A549 (cell line): Measurements from ENCODE around the gene TEX11. TPM values are rescaled to one million over a fixed set of nuclear protein-coding genes. Genes with fewer than 3 reads are reported as not detected.
A peak's percentile ranks its signal among the peaks of the same experiment; 100 is the strongest.

Experiments
- ATAC-seq, 2 experiments: fragments of 200-7000 bp in 1 of 2; fragments of >200 bp in 1 of 2; cut with Nextera tagmentation in 1 of 2; cut with Tn5 transposase in 1 of 2; 3 replicates each; pipeline versions ENCODE4 v1.8.0 to v1.9.1; 2018 to 2020; ENCODE audit warnings: mild to moderate bottlenecking in 1 of 2, moderate library complexity in 1 of 2
- CTCF ChIA-PET: fragments of 300-600 bp; sonication (Branson Sonifier 250); formaldehyde crosslinking; extraction: SDS; loops from one replicate; lab custom pipeline; 2021; ENCODE audit warnings: antibody characterized with exemption, inconsistent platforms; lab: Yijun Ruan, JAX
- POLR2A ChIA-PET: fragments of 350-600 bp; formaldehyde crosslinking; extraction: SDS; loops from one replicate; lab custom pipeline; 2021; ENCODE audit warnings: antibody characterized with exemption, inconsistent platforms; lab: Yijun Ruan, JAX
- DNase-seq, 2 experiments: peaks; one replicate each; pipeline versions ENCODE4 v3.0.0 to v3.0.0-alpha.2; 2011 to 2016; ENCODE audit warnings: low read depth in 1 of 2, low spot score in 1 of 2
- FAIRE-seq: peaks from 2 replicates; lab custom pipeline; 2011; peaks lifted over from hg19 to GRCh38; lab: Jason Lieb, UNC
- H3K27ac ChIP-seq, 2 experiments: fragments of >200 bp; sonication (Bioruptor Twin); formaldehyde crosslinking; 3 replicates each; pipeline ENCODE4 v1.5.1; 2016 to 2017
- H3K4me1 ChIP-seq: fragments of >200 bp; sonication (Bioruptor Twin); formaldehyde crosslinking; 3 replicates; pipeline ENCODE4 v1.6.1; 2016
- H3K4me2 ChIP-seq: fragments of >200 bp; sonication (Bioruptor Twin); formaldehyde crosslinking; 3 replicates; pipeline ENCODE4 v1.6.1; 2016
- H3K4me3 ChIP-seq: fragments of >200 bp; sonication (Bioruptor Twin); formaldehyde crosslinking; 3 replicates; pipeline ENCODE4 v1.5.1; 2016
- H3K9me3 ChIP-seq: fragments of >200 bp; sonication (Bioruptor Twin); formaldehyde crosslinking; 3 replicates; pipeline ENCODE4 v1.6.1; 2016
- EP300 ChIP-seq, 2 experiments: fragments of >200 bp; sonication (Bioruptor Twin); formaldehyde crosslinking; IDR thresholded peaks; 2 replicates in 1 of 2; 3 replicates in 1 of 2; pipeline ENCODE4 v1.6.1; 2016 to 2017
- ESRRA ChIP-seq: fragments of 150-350 bp; IDR thresholded peaks from 2 replicates; pipeline ENCODE4 v1.6.1; 2014; ENCODE audit warnings: mild to moderate bottlenecking, low read length, borderline replicate concordance
- HDAC2 ChIP-seq: fragments of 200-600 bp; sonication (generic); IDR thresholded peaks from 2 replicates; pipeline ENCODE4 v1.6.1; 2016
- HOXA7 ChIP-seq: fragments of 250-450 bp; sonication (Bioruptor Pico); IDR thresholded peaks from 2 replicates; pipeline ENCODE4 v1.5.0; 2020; ENCODE audit warnings: mild to moderate bottlenecking, moderate library complexity
- JUN ChIP-seq, 2 experiments: fragments of >200 bp; sonication (Bioruptor Twin); formaldehyde crosslinking; IDR thresholded peaks; 2 replicates in 1 of 2; 3 replicates in 1 of 2; pipeline ENCODE4 v1.6.1; 2016 to 2017
- KDM1A ChIP-seq: fragments of 200-600 bp; sonication (generic); IDR thresholded peaks from 2 replicates; pipeline ENCODE4 v1.6.1; 2016; ENCODE audit warnings: low read depth, mild to moderate bottlenecking
- KDM5A ChIP-seq: fragments of 200-600 bp; sonication (generic); IDR thresholded peaks from 2 replicates; pipeline ENCODE4 v1.6.1; 2016; ENCODE audit warnings: antibody characterized with exemption, mild to moderate bottlenecking
- MAFK ChIP-seq: fragments of 450-650 bp; IDR thresholded peaks from 2 replicates; pipeline ENCODE4 v1.6.1; 2014; ENCODE audit not compliant: partially characterized antibody
- NFE2L2 ChIP-seq: fragments of 150-350 bp; conservative IDR thresholded peaks from 2 replicates; pipeline ENCODE4 v1.6.1; 2014; ENCODE audit warnings: low read length
- PHF8 ChIP-seq: fragments of 200-600 bp; sonication (generic); IDR thresholded peaks from 2 replicates; pipeline ENCODE4 v1.6.1; 2016; ENCODE audit warnings: low read depth, mild to moderate bottlenecking, antibody characterized with exemption, moderate library complexity, borderline replicate concordance
- POLR2A ChIP-seq: IDR thresholded peaks from 2 replicates; pipeline ENCODE4 v1.6.1; 2012; ENCODE audit warnings: mild to moderate bottlenecking, low read length
- POLR2AphosphoS2 ChIP-seq: conservative IDR thresholded peaks from 2 replicates; pipeline ENCODE4 v1.6.1; 2012; ENCODE audit warnings: low read length, improper control_type of control experiment, inconsistent platforms
- RCOR1 ChIP-seq: fragments of 150-350 bp; IDR thresholded peaks from 2 replicates; pipeline ENCODE4 v1.6.1; 2014; ENCODE audit warnings: antibody characterized with exemption, low read length, low read depth
- ZFP36 ChIP-seq: fragments of 450-650 bp; IDR thresholded peaks from 2 replicates; pipeline ENCODE4 v1.6.1; 2014; ENCODE audit warnings: borderline replicate concordance; ENCODE audit not compliant: partially characterized antibody
- WGBS: methylation state at CpG from one replicate; pipeline ENCODE4 v1.1.6; 2017; ENCODE audit errors: missing lambda C conversion rate; 5-methylcytosine and 5-hydroxymethylcytosine counted together
- polyA plus RNA-seq, 4 experiments: library from polyadenylated mRNA; depleted of rRNA in 3 of 4; stranded (reverse); fragments of >200 nt; fragmentation: RNase III in 1 of 4; extraction: RNeasy Plus Mini Kit Qiagen cat#74134 plus additional on column Dnase treatment in 1 of 4; gene quantifications; 2 replicates in 3 of 4; 3 replicates in 1 of 4; pipeline ENCODE4 v1.2.3, GENCODE V29; 2011 to 2017
- TF ChIP-seq, protein P1 (sequence below): fragments of >200 bp; sonication (Bioruptor Twin); formaldehyde crosslinking; IDR thresholded peaks from 2 replicates; pipeline ENCODE4 v1.6.1; 2016
- TF ChIP-seq, protein P2 (sequence below): fragments of 250-450 bp; sonication (Bioruptor Pico); IDR thresholded peaks from 2 replicates; pipeline ENCODE4 v1.5.0; 2021; ENCODE audit warnings: mild to moderate bottlenecking, moderate library complexity, borderline replicate concordance
- TF ChIP-seq, protein P3 (sequence below): fragments of 450-650 bp; IDR thresholded peaks from 2 replicates; pipeline ENCODE4 v1.6.1; 2014; ENCODE audit warnings: antibody characterized with exemption

Gene TEX11
- polyA plus RNA-seq, 2 of the 4 experiments (the other 2 are of a cell fraction), result not detected

DNA sequence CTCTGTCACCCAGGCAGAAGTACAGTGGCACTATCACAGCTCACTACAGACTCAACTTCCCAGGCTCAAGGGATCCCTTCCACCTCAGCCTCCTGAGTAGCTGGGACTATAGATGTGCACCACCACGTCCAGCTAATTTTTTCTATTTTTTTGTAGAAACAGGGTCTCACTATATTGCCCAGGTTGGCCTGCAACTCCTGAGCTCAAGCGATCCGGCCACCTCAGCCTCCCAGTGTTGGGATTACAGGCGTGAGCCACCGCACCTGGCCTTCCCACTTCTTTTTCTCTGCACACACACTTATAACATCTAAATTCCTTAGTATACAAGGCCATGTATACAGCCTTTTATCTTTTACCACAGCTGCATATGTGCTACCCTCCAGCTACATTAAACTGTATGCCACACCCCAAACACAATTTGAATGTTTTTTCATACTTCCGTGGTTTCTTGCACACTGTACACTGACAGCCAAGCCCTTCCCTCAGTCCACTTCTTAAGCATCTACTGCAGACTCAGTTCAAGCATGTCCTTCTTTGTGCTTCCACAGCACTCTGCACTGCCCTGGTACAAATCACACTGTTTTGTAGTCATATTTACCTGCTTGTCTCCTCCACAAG lies 15.9 kb upstream of the TEX11 start:
- Histone ChIP-seq H3K27ac (no peak overlapping the region), H3K4me1 (no peaks in the 10 kb centered on the region), H3K4me3 (no peak overlapping the region), H3K9me3 (no peaks in the 10 kb centered on the region), H3K4me2 (no peak overlapping the region)
- WGBS, result 51% methylated on average over 6 of the region's 6 CpGs
- FAIRE-seq, result no peak
- no peak for ATAC-seq
- ChIA-PET POLR2A (no interaction called here), CTCF (no interaction called here)
- no peak for DNase-seq
- TF ChIP-seq HDAC2, result no peak
- no peak for TF ChIP-seq EP300 (IDR thresholded peaks at IDR 0.05)
- no peak for TF ChIP-seq POLR2AphosphoS2
- no peak for TF ChIP-seq KDM5A
- TF ChIP-seq, protein P1, sequence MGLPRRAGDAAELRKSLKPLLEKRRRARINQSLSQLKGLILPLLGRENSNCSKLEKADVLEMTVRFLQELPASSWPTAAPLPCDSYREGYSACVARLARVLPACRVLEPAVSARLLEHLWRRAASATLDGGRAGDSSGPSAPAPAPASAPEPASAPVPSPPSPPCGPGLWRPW, result no peak

DNA sequence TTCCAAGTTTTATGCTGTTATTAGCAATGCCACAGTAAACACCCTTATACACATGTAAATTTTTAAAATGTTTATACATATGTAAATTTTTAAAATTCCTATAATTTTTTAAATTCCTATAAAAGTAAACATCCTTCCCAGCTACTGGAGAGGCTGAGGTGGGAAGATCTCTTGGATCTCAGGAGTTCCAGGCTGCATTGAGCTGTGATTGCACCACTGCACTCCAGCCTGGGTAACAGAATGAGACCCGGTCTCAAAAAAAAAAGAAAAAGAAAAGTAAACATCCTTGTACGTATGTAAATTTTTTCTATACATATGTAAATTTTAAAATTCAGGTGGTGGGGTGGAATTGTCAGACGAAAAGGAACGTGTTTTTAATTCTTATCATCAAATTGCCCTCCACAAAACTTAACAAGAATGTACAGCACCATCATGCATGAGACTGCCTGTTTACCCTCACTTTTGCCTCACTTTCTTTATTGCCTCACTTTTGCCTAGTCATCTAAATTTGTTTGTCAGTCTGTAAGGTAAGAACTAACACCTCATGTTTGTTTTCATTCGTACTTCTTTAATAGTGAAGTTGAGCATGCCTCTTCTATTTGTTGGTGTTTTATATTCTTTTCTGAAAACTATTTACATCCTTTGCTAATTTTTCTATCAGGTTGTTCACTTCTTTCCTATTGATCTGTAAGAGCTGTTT lies 14.4 kb upstream of the TEX11 start:
- TF ChIP-seq MAFK, result peak; percentile 78
- TF ChIP-seq ZFP36, result no peak
- WGBS, result 20% methylated on average over 5 of the region's 5 CpGs
- DNase-seq, result no peak
- Histone ChIP-seq H3K4me1 (no peaks in the 10 kb centered on the region), H3K27ac (no peak overlapping the region), H3K9me3 (no peaks in the 10 kb centered on the region), H3K4me2 (no peak overlapping the region), H3K4me3 (no peak overlapping the region)
- ChIA-PET POLR2A (no interaction called here), CTCF (no interaction called here)
- FAIRE-seq, result peak; percentile 46
- ATAC-seq, result no peak

DNA sequence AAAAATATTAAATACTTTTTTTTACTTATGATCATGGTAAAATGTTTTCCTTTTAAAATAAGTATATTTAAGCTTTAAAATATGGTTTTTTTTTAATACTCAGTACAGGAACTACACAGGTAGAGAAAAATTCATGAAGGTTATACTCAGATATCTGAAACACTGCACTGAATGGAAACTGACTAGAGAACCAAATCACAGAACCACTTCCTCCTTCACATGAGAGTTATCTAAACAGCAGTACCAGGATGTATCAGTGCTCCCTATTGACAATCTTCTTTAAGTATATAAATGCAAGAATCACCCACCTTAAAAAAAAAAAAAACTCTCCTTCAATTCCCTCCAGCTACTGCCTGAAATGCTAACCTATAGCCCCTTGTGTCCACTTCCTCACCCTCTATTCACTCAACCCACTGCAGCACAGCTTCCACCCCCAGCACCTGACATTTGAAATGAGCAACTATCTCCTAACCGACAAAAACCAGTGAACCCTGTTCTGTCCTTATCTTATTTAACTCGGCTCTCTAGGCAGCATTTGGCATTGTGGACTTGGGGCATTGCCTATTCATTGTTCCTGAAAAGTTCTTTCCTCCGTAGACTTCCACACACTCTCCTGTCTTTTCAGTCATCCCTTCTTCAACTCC lies 13.3 kb upstream of the TEX11 start:
- ATAC-seq, result no peak
- H3K4me2 ChIP-seq, result no peak overlapping the region
- 33% methylated on average over 3 of the region's 3 CpGs for WGBS
- TF ChIP-seq JUN (IDR thresholded peaks at IDR 0.05), result no peak
- no peak for TF ChIP-seq KDM1A
- no peak for TF ChIP-seq PHF8
- no peak for TF ChIP-seq RCOR1
- TF ChIP-seq NFE2L2, result no peak
- TF ChIP-seq, protein P1, result no peak
- no peak for TF ChIP-seq ESRRA
- no peak for TF ChIP-seq HOXA7 (CRISPR knock-in tag)
- TF ChIP-seq, protein P2, sequence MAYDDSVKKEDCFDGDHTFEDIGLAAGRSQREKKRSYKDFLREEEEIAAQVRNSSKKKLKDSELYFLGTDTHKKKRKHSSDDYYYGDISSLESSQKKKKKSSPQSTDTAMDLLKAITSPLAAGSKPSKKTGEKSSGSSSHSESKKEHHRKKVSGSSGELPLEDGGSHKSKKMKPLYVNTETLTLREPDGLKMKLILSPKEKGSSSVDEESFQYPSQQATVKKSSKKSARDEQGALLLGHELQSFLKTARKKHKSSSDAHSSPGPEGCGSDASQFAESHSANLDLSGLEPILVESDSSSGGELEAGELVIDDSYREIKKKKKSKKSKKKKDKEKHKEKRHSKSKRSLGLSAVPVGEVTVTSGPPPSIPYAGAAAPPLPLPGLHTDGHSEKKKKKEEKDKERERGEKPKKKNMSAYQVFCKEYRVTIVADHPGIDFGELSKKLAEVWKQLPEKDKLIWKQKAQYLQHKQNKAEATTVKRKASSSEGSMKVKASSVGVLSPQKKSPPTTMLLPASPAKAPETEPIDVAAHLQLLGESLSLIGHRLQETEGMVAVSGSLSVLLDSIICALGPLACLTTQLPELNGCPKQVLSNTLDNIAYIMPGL (CRISPR knock-in tag), result no peak
- no peak for TF ChIP-seq EP300 (IDR thresholded peaks at IDR 0.05)
- TF ChIP-seq POLR2A, result no peak
- H3K4me1 ChIP-seq, result no peaks in the 10 kb centered on the region
- no peak for FAIRE-seq
- no peak overlapping the region for H3K4me3 ChIP-seq
- no peak overlapping the region for H3K27ac ChIP-seq
- DNase-seq, result no peak
- H3K9me3 ChIP-seq, result no peaks in the 10 kb centered on the region
- ChIA-PET POLR2A (no interaction called here), CTCF (no interaction called here)

DNA sequence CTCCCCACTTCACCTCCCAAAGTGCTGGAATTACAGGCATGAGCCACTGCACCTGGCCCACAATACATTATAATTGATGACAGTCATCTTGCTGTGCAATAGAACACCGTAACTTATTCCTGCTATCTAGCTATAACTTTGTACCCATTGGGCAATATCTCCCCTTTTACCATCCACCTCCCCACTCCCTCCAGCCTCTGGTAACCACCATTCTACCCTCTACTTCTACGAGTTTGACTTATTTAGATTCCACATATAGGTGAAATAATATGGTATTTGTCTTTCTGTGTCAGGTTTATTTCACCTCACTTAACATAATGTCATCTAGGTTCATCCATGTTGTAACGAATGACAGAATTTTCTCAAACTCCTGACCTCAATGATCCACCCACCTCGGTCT lies 8.2 kb upstream of the TEX11 start:
- CTCF ChIA-PET, result no interaction called here
- H3K27ac ChIP-seq, result no peak overlapping the region
- DNase-seq (no peak), ATAC-seq (no peak), FAIRE-seq (no peak)
- H3K4me1 ChIP-seq, result no peaks in the 10 kb centered on the region
- no peaks in the 10 kb centered on the region for H3K9me3 ChIP-seq
- 29% methylated on average over 4 of the region's 4 CpGs for WGBS
- TF ChIP-seq, protein P3, sequence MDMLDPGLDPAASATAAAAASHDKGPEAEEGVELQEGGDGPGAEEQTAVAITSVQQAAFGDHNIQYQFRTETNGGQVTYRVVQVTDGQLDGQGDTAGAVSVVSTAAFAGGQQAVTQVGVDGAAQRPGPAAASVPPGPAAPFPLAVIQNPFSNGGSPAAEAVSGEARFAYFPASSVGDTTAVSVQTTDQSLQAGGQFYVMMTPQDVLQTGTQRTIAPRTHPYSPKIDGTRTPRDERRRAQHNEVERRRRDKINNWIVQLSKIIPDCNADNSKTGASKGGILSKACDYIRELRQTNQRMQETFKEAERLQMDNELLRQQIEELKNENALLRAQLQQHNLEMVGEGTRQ, result no peak
- POLR2A ChIA-PET, result no interaction called here
- H3K4me3 ChIP-seq, result no peak overlapping the region
- H3K4me2 ChIP-seq, result no peak overlapping the region
